ENCODE results near the gene FCER1G.

Gene FCER1G

GRCh38 chr1:161266836-161267235 is 51.7 kb downstream of the FCER1G start:
- no peak for DNase-seq (ENCODE audit: low spot score)
- no peak overlapping the region for H3K27ac Mint-ChIP-seq
- H3K9me3 Mint-ChIP-seq, result no peaks in the 10 kb centered on the region
- peaks cover 11% of the 10 kb centered on the region for H3K27me3 Mint-ChIP-seq (ENCODE audit: low read depth)
- no peak overlapping the region for H3K4me3 Mint-ChIP-seq
- H3K4me1 Mint-ChIP-seq (ENCODE audit: low read depth), result peaks cover 3% of the 10 kb centered on the region
- no peaks in the 10 kb centered on the region for H3K36me3 Mint-ChIP-seq (ENCODE audit: low read depth)

DNA sequence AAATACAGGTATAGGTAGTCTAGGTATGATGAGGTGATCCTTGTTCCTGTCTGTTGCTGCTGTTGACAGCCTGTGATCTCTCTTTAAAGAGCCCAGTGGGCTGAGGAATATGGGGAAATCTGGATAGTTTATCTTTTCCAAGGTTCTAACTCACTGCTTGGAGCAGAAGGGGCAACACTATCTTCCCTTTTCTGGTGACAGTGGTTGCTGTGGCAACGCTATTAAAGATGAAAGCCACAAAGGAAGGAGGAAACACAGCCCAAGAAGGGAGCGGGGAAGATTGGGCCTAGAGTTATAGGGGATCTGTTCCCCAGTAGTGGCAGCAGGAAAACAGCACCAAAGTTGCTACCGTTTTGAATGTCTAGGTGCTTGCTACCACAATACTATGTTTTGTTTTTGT is 52.2 kb downstream of the FCER1G start:
- peaks cover 9% of the 10 kb centered on the region for H3K27me3 Mint-ChIP-seq (ENCODE audit: low read depth)
- H3K4me3 Mint-ChIP-seq, result no peak overlapping the region
- no peak overlapping the region for H3K27ac Mint-ChIP-seq
- DNase-seq (ENCODE audit: low spot score), result no peak
- peaks cover 3% of the 10 kb centered on the region for H3K4me1 Mint-ChIP-seq (ENCODE audit: low read depth)
- H3K36me3 Mint-ChIP-seq (ENCODE audit: low read depth), result no peaks in the 10 kb centered on the region
- no peaks in the 10 kb centered on the region for H3K9me3 Mint-ChIP-seq

Measured in T-helper 2 cell treated with Interferon-gamma antibody and Interleukin-4, amounts not matched to agents 5 μg/mL and 100 μg/mL, for 36 hours (primary cell).